Measurements from ENCODE around the gene TXNDC2.

Gene TXNDC2

GRCh38 chr18:9931678-9932077, 45.9 kb downstream of the TXNDC2 start:
- no peak for FAIRE-seq
- DNase-seq (ENCODE audit: insufficient read length, low spot score): no peak
- TF ChIP-seq POLR2A (IDR thresholded peaks at IDR 0.05; ENCODE audit: low read depth, low read length): no peak

DNA sequence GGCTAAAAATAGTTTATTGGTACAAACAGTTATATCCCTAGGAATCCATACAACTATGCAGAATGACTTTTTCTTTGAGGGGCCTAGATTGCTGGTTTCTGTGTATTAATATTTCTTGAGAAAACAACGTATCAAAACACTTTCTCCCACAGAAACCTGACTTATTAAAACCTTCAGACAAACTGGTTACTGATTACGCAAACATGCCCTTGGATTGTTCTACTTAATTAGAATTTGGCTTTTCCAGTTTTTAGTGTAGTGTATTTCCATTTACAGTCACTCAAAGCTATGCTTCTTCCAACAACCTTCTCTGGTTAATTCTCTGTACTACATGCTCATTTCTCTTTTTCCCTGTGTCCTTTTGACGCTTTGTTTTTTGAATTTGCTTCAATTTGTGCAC, 48.1 kb downstream of the TXNDC2 start:
- FAIRE-seq: peak; percentile 33
- no peak for DNase-seq (ENCODE audit: insufficient read length, low spot score)
- no peak for TF ChIP-seq POLR2A (IDR thresholded peaks at IDR 0.05; ENCODE audit: low read depth, low read length)

DNA sequence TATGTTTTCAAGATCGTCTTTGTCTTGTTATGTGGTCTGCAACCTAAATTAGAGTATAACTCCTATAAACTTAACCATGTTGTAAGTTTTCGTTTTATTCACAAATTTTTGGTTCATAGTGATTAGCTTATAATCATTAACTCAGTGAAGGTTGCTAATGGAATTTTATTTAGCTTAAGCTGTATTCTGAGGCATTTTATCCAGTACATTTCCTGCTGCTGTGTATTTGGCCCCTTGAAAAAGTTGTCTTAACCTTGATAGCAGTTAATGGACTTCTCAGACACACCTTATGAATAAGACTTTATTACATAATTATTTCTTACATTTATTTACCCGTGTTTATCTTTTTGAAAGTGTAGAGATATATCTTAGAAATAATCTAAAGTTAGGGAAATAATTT, 48.5 kb downstream of the TXNDC2 start:
- TF ChIP-seq POLR2A (IDR thresholded peaks at IDR 0.05; ENCODE audit: low read depth, low read length): no peak
- DNase-seq (ENCODE audit: insufficient read length, low spot score) (no peak), FAIRE-seq (no peak)

Data from H54 (cell line).